HepG2 (cell line): ENCODE measurements around the gene PTPA. TPM values are rescaled to one million over a fixed set of nuclear protein-coding genes. Genes with fewer than 3 reads are reported as not detected.
A peak's percentile ranks its signal among the peaks of the same experiment; 100 is the strongest.

Experiments
- ATF7 ChIP-seq, 2 experiments: fragments of 450-650 bp in 1 of 2; sonication (generic) in 1 of 2; formaldehyde crosslinking in 1 of 2; IDR thresholded peaks; 2 replicates each; pipeline versions ENCODE4 v1.4.0 to v1.6.1; 2016 to 2020; ENCODE audit warnings: antibody characterized with exemption in 1 of 2, mild to moderate bottlenecking in 1 of 2, missing genetic modification reagents in 1 of 2
- CHCHD3 ChIP-seq: sonication (generic); formaldehyde crosslinking; IDR thresholded peaks from 2 replicates; pipeline ENCODE4 v1.8.0; 2022; ENCODE audit warnings: mild to moderate bottlenecking, missing genetic modification reagents, moderate library complexity
- ELF1 ChIP-seq: sonication (generic); formaldehyde crosslinking; IDR thresholded peaks from 2 replicates; pipeline ENCODE4 v1.4.0; 2020; ENCODE audit warnings: missing genetic modification reagents
- HNRNPL ChIP-seq: fragments of 200-400 bp; formaldehyde crosslinking; IDR thresholded peaks from 2 replicates; pipeline ENCODE4 v1.6.1; 2017; ENCODE audit warnings: mild to moderate bottlenecking, low read depth, low read length
- IKZF5 ChIP-seq: IDR thresholded peaks from 2 replicates; pipeline ENCODE4 v1.6.1; 2018; ENCODE audit warnings: missing genetic modification reagents, mild to moderate bottlenecking, missing compliant biosample characterization
- MBD4 ChIP-seq: IDR thresholded peaks from 2 replicates; pipeline ENCODE4 v1.6.1; 2012; ENCODE audit warnings: low read length, inconsistent platforms, borderline replicate concordance
- MXD3 ChIP-seq: IDR thresholded peaks from 2 replicates; pipeline ENCODE4 v1.6.1; 2016; ENCODE audit warnings: mild to moderate bottlenecking, missing biosample characterization, missing genetic modification reagents
- NFKBIZ ChIP-seq: IDR thresholded peaks from 2 replicates; pipeline ENCODE4 v1.6.1; 2018; ENCODE audit warnings: missing genetic modification reagents, missing compliant biosample characterization
- NFYB ChIP-seq: sonication (generic); formaldehyde crosslinking; IDR thresholded peaks from 2 replicates; pipeline ENCODE4 v1.4.0; 2020; ENCODE audit warnings: missing genetic modification reagents
- NRL ChIP-seq: sonication (generic); formaldehyde crosslinking; IDR thresholded peaks from 2 replicates; pipeline ENCODE4 v1.5.0; 2020; ENCODE audit warnings: missing genetic modification reagents, mild to moderate bottlenecking, moderate library complexity, borderline replicate concordance
- PRDM15 ChIP-seq: sonication (generic); formaldehyde crosslinking; IDR thresholded peaks from 2 replicates; pipeline ENCODE4 v1.4.0; 2020; ENCODE audit warnings: missing genetic modification reagents
- SNAI1 ChIP-seq: sonication (generic); formaldehyde crosslinking; IDR thresholded peaks from 2 replicates; pipeline ENCODE4 v1.5.0; 2020; ENCODE audit warnings: mild to moderate bottlenecking, missing genetic modification reagents, borderline replicate concordance
- TARDBP ChIP-seq: sonication (generic); formaldehyde crosslinking; IDR thresholded peaks from 2 replicates; pipeline ENCODE4 v1.8.0; 2022; ENCODE audit warnings: mild to moderate bottlenecking, missing genetic modification reagents
- TGIF2 ChIP-seq: IDR thresholded peaks from 2 replicates; pipeline ENCODE4 v1.6.1; 2016; ENCODE audit warnings: control low read depth, missing compliant biosample characterization
- YY1 ChIP-seq: IDR thresholded peaks from 2 replicates; pipeline ENCODE4 v1.6.1; 2011; ENCODE audit warnings: low read length, low read depth, moderate library complexity, mild to moderate bottlenecking; ENCODE audit not compliant: insufficient read depth, insufficient replicate concordance
- ZNF530 ChIP-seq: sonication (generic); formaldehyde crosslinking; IDR thresholded peaks from 2 replicates; pipeline ENCODE4 v1.5.0; 2020; ENCODE audit warnings: low read depth, mild to moderate bottlenecking, missing genetic modification reagents
- ZNF792 ChIP-seq: IDR thresholded peaks from 2 replicates; pipeline ENCODE4 v1.6.1; 2016
- polyA plus RNA-seq, 8 experiments: library from polyadenylated mRNA; depleted of rRNA in 3 of 8; stranded (reverse) in 7 of 8; unstranded in 1 of 8; fragments of >200 nt; fragmentation: Illumina TruSeq in 4 of 8; extraction: Trizol in 4 of 8; gene quantifications; 2 replicates each; pipeline versions ENCODE4 v1.2.1 to v1.2.3, GENCODE V29; 2011 to 2016; ENCODE audit warnings: low read depth in 4 of 8, missing spikeins in 1 of 8, mixed read lengths in 1 of 8; ENCODE audit not compliant: insufficient read depth in 1 of 8
- total RNA-seq, 5 experiments: library from RNA; depleted of rRNA; stranded (reverse); fragments of >200 nt; fragmentation: Illumina TruSeq; extraction: Trizol; gene quantifications; 2 replicates each; pipeline ENCODE4 v1.2.3, GENCODE V29; 2016; ENCODE audit warnings: low read depth in 1 of 5
- TF ChIP-seq, protein P1 (sequence below): sonication (generic); formaldehyde crosslinking; IDR thresholded peaks from 2 replicates; pipeline ENCODE4 v1.5.0; 2020; ENCODE audit warnings: missing genetic modification reagents
- TF ChIP-seq, protein P2 (sequence below): IDR thresholded peaks from 2 replicates; pipeline ENCODE4 v1.6.1; 2012; ENCODE audit warnings: inconsistent platforms
- TF ChIP-seq, protein P3 (sequence below): sonication (generic); formaldehyde crosslinking; IDR thresholded peaks from 2 replicates; pipeline ENCODE4 v1.4.0; 2020; ENCODE audit warnings: missing genetic modification reagents, mild to moderate bottlenecking, borderline replicate concordance

PTPA gene
- total and polyA plus RNA-seq, 2 of the 13 experiments (the other 11 are each of a cell fraction or from before 2014, with no cell fraction given), result 79.3 to 105 TPM

DNA sequence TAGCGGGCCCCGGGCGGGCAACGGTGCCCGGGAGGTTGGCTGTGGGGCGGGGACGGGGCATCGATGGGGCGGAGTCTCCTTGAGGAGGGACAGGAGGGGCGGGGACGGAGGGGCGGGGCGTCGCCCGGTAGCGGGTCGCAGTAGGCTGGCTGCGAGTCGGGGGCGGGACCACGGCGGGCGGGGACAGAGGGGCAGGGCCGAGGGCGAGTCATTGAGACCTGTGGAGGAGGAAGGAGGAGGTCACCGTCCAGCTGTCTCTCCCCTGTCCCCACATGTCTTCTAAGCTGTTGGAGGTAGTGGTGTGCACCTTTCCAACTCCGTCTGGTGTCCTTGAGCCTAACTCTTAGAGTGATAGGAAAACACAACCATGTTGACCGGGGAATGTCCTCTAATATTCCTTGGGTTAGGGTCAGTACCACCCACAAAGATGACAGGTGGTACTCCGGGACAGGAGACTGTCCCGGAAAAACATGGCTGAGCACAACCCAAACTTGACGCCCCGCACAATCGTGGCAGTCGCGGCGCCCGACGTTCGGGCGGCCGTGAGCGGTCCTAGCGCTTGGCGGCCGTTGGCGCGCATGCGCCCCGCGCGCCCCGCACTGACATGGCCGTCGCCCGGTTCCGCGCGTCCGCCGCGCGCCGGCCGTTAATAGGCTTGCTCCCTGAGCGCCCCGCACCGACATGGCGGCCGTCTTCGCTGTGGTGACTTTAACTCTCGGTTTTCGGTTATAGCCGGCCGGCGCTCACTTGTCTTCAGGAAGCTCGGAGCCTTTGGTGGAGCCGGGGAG, at the start of gene PTPA, which contains the start of gene CRAT (continued):
- TF ChIP-seq, protein P1, sequence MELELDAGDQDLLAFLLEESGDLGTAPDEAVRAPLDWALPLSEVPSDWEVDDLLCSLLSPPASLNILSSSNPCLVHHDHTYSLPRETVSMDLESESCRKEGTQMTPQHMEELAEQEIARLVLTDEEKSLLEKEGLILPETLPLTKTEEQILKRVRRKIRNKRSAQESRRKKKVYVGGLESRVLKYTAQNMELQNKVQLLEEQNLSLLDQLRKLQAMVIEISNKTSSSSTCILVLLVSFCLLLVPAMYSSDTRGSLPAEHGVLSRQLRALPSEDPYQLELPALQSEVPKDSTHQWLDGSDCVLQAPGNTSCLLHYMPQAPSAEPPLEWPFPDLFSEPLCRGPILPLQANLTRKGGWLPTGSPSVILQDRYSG, result no peak
- no peak for TF ChIP-seq SNAI1 (CRISPR knock-in tag)
- TF ChIP-seq MBD4, result no peak
- no peak for TF ChIP-seq TARDBP (CRISPR knock-in tag)
- no peak for TF ChIP-seq IKZF5 (CRISPR knock-in tag)
- TF ChIP-seq ZNF530 (CRISPR knock-in tag), result no peak
- TF ChIP-seq YY1, result peak; percentile 99
- TF ChIP-seq, protein P2, sequence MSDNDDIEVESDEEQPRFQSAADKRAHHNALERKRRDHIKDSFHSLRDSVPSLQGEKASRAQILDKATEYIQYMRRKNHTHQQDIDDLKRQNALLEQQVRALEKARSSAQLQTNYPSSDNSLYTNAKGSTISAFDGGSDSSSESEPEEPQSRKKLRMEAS, result peak; percentile 72
- no peak for TF ChIP-seq CHCHD3
- peak; percentile 36; the same call in 1 of the 2 replicates for TF ChIP-seq NFYB
- TF ChIP-seq NFKBIZ (CRISPR knock-in tag), result no peak; the same call in 1 of the 2 replicates
- TF ChIP-seq NRL (CRISPR knock-in tag), result no peak
- TF ChIP-seq HNRNPL, result no peak
- no peak; the same call in 1 of the 2 replicates for TF ChIP-seq ZNF792
- TF ChIP-seq, protein P3, sequence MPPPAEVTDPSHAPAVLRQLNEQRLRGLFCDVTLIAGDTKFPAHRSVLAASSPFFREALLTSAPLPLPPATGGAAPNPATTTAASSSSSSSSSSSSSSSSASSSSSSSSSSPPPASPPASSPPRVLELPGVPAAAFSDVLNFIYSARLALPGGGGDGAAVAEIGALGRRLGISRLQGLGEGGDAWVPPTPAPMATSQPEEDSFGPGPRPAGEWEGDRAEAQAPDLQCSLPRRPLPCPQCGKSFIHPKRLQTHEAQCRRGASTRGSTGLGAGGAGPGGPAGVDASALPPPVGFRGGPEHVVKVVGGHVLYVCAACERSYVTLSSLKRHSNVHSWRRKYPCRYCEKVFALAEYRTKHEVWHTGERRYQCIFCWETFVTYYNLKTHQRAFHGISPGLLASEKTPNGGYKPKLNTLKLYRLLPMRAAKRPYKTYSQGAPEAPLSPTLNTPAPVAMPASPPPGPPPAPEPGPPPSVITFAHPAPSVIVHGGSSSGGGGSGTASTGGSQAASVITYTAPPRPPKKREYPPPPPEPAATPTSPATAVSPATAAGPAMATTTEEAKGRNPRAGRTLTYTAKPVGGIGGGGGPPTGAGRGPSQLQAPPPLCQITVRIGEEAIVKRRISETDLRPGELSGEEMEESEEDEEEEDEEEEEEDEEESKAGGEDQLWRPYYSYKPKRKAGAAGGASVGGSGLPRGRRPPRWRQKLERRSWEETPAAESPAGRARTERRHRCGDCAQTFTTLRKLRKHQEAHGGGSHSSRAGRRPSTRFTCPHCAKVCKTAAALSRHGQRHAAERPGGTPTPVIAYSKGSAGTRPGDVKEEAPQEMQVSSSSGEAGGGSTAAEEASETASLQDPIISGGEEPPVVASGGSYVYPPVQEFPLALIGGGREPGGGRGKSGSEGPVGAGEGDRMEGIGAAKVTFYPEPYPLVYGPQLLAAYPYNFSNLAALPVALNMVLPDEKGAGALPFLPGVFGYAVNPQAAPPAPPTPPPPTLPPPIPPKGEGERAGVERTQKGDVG (CRISPR knock-in tag), result no peak
- TF ChIP-seq ELF1 (CRISPR knock-in tag), result no peak
- peak; percentile 30; the same call in 1 of the 2 replicates for TF ChIP-seq TGIF2
- TF ChIP-seq ATF7 (IDR thresholded peaks at IDR 0.05), result no peak
- TF ChIP-seq ATF7 (CRISPR knock-in tag; IDR thresholded peaks at IDR 0.05), result no peak
- no peak for TF ChIP-seq PRDM15 (CRISPR knock-in tag)
- TF ChIP-seq MXD3, result no peak; the same call in 1 of the 2 replicates
